GM10266 (cell line): ENCODE results near the gene LRRC74B.
"Not testable (repeated sequence)": the region's sequence is repeated elsewhere in the genome, so short reads cannot be mapped to it uniquely, and the experiment has no call there.

ENCODE experiments used
- DNase-seq: peaks from one replicate; pipeline ENCODE4 v3.0.0; 2012; ENCODE audit errors: extremely low spot score
- CTCF ChIP-seq: IDR thresholded peaks from 2 replicates; pipeline ENCODE4 v1.5.1; 2012; ENCODE audit warnings: mild to moderate bottlenecking, low read depth; ENCODE audit not compliant: control insufficient read depth, insufficient read depth; ENCODE audit errors: missing control alignments

Gene LRRC74B

DNA sequence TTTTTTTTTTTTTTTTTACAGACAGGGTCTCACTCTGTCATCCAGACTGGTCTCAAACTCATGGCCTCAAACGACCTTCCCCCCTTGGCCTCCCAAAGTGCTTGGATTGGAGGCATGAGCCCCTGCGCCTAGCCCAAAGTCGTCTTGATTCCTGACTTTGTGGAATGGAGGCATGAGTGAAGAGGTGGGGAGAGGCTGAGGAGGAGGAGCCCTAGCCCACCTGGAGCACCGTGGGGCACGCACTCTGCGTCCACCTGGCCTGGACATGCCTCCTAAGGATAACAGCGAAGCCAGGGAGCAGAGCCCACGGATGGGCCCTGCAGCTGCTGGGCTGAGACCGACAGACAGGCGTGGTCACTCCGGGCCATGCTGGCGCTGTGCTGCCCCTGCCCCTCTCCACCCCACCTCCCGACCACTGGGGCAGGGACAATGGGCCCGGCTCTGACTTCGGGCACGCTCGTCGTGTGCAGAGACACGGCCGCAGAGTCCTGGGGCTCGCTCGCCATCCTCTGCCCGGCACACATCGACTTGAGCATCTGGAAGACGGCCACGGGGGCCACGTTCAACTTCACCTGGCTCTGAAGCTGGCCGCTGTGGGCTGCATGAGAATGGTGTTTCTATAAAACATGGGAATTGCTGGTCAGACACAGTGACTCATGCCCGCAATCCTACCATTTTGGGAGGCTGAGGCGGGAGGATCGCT lies 34.8 kb downstream of the LRRC74B start:
- no peak for DNase-seq
- no peak for TF ChIP-seq CTCF

DNA sequence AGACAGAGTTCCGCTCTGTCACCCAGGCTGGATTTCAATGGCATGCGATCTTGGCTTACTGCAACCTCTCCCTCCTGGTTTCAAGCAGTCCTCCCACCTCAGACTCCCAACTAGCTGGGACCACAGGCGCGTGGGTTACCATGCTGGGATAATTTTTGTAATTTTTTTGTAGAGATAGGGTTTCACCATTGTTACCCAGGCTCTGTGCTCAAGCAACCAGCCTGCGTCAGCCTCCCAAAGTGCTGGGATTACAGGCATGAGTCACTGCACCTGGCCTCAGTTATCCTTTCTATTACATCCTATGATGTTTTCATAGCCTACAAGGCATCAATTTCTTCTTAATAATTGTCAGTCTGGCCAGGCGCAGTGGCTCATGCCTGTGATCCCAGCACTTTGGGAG lies 36.5 kb downstream of the LRRC74B start:
- DNase-seq = no peak
- no peak for TF ChIP-seq CTCF

- no peak for DNase-seq
- no peak for TF ChIP-seq CTCF
Measured at GRCh38 chr22:21087119-21087518, 41.4 kb downstream of the LRRC74B start.

- not testable (repeated sequence) for DNase-seq
Measured at GRCh38 chr22:21087926-21088325, 42.2 kb downstream of the LRRC74B start.

- DNase-seq = not testable (repeated sequence)
Measured at GRCh38 chr22:21091220-21091619, 45.5 kb downstream of the LRRC74B start.

GRCh38 chr22:21092797-21093554 lies 47.2 kb downstream of the LRRC74B start:
- no peak for DNase-seq
- no peak for TF ChIP-seq CTCF

DNA sequence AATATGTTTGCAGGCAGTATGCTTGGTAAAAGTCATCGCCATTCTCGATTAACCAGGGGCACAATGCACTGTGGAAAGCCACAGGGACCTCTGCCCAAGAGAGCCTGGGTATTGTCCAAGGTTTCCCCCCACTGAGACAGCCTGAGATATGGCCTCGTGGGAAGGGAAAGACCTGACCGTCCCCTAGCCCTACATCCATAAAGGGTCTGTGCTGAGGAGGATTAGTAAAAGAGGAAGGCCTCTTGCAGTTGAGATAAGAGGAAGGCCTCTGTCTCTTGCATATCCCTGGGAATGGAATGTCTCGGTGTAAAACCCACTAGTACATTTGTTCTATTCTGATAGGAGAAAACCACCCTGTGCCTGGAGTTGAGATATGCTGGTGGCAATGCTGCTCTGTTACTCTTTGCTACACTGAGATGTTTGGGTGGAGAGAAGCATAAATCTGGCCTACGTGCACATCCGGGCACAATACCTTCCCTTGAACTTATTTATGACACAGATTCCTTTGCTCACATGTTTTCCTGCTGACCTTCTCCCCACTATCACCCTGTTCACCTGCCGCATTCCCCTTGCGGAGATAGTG lies 47.9 kb downstream of the LRRC74B start:
- DNase-seq = not testable (repeated sequence)

DNA sequence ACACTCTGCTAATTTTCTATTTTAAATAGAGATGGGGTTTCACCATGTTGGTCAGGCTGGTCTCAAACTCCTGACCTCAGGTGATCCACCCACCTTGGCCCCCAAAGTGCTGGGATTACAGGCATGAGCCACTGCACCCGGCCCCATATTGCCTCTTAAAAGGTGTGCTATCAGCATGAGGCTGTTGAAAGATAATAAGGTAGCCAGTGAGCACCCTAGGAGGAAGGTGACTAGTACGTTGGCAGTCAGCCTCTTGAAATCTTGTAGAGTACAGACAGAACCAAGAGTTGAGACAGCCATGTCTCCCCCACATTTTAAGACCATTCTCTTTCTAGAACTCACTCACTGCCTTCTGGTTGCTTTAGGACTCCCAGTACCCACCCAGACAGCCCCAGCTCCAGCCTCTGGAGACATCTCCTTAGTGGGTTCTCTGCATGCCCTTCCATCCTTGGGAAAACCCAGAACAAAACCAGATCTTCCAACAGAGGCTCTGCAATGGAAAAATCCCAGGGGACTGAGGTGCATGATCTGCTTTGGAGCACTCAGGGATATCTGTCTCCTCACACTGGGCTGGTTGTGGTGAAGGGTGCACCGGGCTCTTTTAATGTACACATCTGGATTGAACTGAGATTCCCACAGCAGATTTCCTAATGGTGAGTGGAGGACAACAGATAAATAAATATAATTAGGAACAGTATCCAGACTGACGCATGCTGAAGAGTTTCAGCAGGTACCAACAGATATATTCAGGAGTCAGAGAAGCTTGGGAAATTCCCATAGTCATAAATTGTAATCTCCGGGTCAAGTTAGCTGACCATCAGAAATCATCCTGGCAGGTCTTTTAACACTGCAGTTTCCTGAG lies 49.4 kb downstream of the LRRC74B start:
- TF ChIP-seq CTCF = no peak
- DNase-seq = no peak
